GM21381 (cell line): ENCODE results near the gene DEPDC7.
"Not testable (repeated sequence)": the region's sequence is repeated elsewhere in the genome, so short reads cannot be mapped to it uniquely, and the experiment has no call there.

Experiments
- ATAC-seq: cut with Tn5 transposase; IDR thresholded peaks from one replicate; pipeline ENCODE4 v1.9.1; 2021; ENCODE audit warnings: mild to moderate bottlenecking, moderate library complexity; ENCODE audit not compliant: unreplicated experiment

The DEPDC7 gene

DNA sequence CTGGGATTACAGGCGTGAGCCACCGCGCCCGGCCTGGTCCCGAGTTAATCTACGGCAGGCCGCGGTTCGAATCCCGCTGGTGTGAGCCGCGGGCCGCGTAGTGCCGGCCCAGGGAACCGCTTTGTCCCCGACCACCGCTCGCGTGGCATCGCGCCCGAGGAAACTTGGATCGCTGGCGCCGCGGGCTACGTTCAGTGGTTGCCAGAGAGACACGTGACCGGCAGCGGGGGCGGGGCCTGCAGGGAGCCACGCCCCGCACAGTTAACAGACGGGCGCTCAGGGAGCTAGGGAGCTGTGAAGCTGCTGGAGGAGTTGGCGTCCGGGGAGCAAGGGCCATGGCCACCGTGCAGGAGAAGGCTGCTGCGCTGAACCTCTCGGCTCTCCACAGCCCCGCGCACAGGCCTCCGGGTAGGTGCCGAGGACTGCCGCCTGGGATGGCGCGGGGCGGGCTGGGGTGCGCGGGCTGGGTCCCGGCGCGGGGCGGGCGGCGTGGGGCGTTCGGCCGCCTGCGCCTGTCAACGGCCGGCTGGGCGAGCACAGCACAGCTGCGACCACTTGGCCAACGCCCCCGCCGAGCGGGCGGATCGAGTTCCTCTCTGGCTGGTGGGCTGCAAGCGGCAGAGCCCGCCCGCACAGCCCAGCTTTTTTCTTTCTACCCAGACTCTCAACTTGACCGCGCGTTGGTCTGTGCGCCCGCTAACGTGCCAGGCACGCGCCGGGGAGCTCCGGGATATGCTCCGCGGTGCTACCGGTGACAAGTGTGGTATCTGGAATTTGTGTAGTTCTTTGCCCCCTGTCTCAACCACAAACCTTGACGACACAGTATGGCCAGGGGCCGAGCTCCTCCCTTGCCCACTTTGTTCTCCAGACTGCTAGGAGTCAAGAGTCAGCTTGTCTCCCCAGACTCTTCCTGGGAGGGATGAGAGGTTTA, at the start of gene DEPDC7:
Gene DEPDC7 (plus strand): TSS at position 258 of the 931 bp plus-strand sequence. CDS start 78 bp downstream, at position 336.
- ATAC-seq: peak; percentile 65

DNA sequence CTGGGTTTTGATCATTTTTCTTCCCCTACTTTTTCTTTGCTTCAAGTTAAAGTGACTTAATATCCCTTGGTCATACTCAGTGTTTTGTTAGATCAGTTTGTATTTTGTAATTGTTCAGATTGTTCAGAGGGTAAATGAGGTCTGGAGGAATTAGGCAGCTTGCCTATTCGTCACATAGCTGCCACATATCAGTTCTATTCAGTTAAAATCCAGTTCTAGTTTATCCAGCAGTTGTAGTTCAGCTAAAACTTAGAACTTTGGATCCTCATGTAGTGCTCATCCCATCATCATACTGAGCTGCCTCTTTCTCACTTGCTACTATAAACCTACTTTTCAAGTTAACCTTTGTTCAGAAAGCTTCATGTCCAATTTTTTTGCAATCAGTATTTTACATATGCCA, 47.1 kb upstream of the DEPDC7 start:
- no peak for ATAC-seq

DNA sequence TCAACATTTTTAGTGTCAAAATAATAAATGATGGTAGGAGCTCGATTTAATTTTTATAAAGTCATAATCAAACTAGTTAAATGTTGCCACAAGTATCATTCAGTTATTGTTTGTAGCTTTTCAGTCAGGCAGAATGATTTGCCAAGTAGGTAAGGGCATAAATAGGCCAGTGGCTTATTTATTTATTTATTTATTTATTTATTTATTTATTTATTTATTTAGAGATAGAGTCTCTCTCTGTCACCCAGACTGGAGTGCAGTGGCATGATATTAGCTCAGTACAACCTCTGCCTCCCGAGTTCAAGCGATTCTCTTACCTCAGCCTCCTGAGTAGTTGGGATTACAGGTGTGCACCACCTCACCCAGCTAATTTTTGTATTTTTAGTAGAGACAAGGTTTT, 43.4 kb upstream of the DEPDC7 start:
- ATAC-seq: not testable (repeated sequence)

DNA sequence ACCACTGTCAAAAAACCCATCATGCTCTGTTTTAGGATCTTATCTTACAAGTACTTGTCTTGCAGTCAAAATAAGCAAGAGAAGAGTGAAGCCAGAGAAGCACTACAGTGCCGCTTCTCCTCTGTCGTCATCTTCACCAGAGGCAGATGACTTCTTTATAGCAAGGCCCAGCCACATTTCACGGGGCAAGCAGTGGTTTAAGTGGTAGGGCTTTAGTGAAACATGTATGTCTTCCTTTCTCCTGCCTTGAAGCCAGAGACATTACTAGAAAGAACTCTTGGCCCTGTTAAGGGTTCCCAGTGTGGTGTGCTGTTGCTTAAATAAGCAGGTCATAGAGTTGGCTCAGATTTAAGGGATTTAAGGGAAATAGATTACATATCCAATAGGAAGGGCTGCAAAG, 42.9 kb upstream of the DEPDC7 start:
- ATAC-seq: no peak

DNA sequence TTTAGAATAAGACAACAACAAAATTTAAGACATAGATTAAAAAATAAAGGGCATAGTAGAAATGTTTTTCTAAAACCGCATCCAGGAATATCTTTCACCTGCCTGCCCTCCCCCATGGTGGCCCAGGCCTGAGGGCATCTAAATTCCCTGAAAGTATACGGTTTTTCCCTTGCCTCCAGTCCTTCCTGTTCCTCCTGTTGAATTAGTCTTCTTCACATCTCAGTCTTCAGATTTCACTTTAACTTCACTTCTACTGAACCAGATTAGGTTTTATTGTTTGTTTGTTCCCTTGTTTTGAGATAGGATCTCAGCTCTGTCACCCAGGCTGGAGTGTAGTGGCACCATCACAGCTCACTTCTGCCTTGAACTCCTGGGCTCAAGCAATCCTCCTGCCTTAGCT, 33.1 kb upstream of the DEPDC7 start:
- no peak for ATAC-seq

DNA sequence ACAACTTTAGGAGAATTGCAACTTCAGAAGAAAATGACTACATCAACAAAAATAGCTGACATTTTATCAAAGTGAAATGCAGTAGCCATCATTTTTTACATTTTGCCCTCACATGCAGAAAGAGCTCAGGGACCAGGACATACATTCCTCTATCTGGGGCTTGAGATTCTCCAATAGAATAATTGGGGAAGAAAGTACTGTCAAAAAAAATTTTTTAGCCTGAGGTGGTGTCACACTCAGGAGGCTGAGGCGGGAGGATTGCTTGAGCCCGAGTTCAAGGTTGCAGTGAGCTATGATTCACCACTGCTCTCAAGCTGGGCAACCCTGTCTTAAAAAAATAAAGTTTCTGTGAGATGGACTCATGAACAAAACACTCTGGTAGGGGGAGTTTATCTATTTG, 32.2 kb upstream of the DEPDC7 start:
- ATAC-seq: no peak

DNA sequence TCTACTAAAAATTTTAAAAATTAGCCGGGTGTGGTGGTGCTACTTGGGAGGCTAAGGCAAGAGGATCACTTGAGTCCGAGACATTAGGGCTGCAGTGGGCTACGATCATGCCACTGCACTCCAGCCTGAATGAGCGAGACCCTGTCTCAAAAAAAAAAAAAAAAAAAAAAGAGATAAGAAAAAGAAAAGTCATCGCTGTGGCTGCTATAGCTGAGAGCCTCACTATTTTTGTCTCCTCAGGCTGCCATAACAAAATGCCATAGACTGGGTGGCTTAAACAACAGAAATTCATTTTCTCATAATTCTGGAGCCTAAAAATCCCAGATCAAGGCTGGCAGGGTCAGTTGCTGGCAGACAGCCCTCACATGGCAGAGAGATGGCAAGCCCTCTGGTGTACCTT, 30.1 kb upstream of the DEPDC7 start:
- no peak for ATAC-seq

DNA sequence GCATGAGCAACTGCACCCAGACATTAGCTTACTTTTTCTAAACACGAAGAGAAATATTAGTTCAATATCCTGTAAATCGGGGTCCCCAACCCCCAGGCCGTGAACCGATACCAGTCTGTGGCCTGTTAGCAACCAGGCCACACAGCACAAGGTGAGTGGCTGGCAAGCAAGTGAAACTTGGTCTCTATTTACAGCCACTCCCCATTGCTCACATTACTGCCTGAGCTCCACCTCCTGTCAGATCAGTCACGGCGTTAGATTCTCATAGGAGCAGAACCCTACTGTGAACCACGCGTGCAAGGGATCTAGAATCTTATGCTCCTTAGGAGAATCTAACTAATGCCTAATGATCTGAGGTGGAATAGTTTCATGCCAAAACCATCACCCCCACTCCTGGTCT, 27.8 kb upstream of the DEPDC7 start:
- no peak for ATAC-seq

DNA sequence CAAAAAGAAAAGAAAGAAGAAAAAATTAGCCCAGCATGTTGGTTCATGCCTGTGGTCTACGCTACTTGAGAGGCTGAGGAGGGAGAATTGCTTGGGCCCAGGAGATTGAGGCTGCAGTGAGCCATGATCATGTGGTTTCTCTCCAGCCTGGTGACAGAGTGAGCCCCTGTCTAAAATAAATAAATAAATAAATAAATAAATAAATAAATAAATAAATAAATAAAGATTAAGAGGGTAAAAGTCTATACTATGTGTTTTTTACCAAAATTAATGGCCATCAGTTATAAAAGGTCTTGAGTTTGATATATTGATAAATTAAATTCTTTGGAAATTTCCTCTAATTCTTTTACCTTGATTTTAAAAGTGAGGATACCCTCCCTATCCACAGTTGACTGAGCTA, 25.2 kb upstream of the DEPDC7 start:
- no peak for ATAC-seq

DNA sequence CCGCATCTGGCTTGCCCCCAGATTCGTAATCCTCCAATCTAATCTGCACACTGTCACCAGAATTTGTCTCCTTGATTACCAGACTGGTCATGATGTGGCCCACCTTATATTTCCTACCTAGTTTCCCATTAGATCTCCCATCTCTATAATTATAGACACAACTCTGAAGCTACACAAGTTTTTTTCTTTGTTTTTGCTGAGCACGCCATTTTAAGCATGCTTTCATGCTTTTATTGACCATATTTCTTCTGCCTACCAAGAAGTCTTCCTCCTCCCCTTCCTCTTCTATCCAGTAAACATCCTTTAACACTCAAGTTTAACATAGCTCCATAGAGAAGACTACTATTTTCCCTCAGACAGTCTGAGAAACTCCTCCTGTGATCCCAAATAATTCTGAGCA, 24.3 kb upstream of the DEPDC7 start:
- no peak for ATAC-seq

DNA sequence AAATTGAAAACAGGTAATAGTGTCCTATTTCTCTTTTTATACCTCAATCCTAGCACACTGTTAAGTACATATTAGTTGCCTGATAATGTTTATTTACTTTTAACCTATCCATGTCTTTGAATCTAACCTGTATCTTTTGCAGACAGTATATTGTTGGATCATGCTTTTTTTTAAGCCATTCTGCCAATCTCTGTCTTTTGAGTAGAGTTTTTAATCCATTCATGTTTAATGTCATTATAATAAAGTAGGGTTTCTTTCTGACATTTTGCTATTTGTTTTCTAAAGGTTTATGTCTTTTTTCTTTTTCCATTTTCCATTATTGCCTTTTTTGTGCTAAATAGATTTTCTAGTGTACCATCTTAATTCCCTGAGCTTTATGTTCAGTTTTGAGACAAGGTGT, 23.8 kb upstream of the DEPDC7 start:
- no peak for ATAC-seq

DNA sequence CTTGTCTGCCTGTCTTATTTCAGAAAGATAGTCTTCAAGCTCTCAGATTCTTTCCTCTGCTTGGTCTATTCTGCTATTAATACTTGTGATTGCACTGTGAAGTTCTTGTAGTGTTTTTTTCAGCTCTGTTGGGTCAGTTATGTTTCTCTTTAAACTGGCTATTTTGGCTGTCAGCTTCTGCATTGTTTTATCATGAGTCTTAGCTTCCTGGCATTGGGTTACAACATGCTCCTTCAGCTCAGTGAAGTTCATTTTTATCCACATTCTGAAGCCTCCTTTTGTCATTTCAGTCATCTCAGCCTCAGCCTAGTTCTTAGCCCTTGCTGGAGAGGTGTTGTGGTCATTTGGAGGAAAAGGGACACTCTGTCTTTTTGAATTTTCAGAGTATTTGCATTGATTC, 15.5 kb upstream of the DEPDC7 start:
- ATAC-seq: no peak

DNA sequence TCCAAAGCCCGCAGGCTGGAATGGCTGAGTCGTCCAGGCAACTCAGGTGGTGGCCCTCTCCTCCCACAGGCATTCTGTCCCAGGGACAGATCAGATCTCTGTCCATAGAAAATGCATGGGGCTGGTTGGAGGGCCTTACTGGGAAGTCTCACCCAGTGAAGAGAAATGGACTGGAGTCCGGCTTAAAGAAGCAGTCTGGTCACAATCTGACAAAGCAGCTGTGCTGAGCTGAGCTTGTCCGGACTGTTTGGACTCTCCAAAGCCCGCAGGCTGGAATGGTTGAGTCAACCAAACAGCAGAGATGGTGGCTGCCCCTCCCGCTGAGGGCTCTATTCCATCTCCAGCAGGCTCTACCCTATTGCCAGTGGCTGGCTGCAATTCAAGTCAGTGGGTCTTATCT, 14.4 kb upstream of the DEPDC7 start:
- ATAC-seq: no peak

DNA sequence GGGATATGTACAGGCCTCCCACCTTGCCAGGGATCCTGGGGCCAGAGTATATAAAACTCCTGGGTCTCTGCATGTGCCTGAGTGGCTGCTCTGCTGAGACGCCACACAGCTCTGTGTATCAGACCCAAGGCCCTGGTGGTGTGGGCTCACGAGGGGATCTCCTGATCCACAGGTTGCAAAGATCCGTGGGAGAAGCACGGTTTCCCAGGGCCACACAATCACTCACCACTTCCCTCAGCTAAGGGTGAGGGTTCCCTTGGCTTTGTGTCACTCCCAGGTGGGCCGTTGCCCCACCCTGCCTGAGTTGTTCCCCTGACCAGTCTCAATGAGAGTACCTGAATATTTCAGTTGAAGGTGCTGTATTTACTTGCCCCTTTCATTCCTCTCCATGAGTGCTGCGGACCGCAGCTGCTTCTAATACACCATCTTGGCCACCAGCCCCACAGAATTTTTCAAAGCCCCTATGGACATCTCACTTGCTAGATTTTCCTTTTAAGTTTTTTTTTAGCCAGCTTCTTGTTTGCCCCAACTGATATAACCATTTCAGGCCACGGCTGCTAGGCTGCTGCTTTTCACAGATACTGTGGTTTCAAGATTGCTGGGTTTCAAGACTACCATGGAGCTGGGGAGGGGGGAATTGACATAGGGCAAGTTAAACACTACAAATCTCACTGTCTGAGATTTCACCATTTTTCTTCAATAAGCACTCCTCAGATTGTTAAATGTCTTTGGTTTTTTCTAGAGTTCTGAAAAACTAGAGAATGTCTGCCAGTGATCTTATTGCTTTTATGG, 13.7 kb upstream of the DEPDC7 start:
- no peak for ATAC-seq

DNA sequence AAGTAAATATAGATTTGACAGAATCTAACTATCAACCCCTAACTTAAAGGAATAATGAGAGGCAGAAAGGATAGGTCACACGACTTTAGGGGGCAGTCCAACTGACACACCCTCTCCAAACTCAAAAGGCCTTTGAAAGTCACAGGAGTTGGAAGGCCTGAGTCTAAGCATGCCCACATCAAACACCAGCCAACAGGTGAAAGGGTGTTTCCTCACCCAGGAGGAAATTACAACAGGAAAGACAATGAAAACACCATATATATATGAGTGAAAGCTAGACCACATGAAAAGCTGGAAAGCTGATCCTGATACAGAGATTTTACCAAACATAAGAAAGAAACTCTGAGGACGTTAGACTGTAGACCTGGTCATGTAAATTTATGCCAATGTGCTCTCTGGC, 10.5 kb upstream of the DEPDC7 start:
- ATAC-seq: no peak

DNA sequence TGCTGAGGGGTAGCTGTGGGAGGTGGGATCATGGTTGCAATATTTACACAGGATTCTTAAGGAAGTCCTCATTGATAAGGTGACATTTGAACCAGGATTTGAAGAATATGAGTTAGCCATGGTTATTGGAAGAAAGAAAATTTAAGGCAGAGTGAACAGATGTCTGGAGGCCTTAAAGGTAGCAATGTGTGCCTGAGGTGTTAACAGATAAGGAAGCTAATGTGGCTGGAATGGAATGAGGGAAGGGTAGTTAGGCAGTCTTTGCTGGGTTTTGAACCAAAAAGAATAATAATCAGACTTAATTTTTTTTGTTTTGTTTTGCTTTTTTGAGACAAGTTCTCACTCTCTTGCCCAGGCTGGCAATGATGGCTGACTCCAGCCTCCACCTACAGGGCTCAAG, 9.7 kb upstream of the DEPDC7 start:
- no peak for ATAC-seq

DNA sequence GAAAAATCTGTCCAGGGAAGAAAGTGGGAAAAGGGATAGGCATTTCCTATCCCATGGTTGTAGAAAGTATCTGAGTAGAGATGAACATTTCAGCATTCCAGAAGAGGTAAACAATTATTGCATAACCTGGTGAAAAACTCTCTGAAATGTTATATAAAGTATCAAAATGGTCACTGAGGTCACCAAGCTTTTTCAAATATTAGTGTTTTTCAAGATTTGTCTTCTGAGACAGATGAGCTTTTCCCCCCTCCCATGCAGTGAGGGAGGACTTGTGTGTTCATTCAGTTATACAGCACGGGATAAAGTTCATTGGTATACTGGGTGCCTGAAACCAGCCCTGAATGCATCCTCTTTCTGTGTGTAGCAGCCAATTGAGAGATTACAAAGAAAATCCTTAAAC, 1.9 kb upstream of the DEPDC7 start:
- no peak for ATAC-seq

DNA sequence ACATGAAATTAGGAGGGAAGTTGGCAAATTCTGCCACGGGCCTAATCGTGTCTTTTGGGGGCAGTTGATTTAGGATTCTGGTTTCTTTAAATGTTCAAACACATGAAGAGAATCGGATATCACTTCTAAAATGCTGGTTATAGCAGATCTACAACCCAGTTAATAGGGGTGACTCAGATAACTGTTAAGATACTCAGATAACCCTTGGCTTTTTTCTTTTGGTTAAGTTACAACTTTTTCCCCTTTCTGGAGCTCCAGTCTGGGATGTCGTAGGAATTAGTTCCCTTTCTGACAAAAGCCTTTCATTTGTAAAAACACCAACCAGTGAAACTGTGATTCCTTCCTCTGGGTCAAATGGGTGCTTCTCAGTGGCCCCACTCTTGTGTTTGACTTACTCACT, 976 bp downstream of the DEPDC7 start:
- no peak for ATAC-seq

DNA sequence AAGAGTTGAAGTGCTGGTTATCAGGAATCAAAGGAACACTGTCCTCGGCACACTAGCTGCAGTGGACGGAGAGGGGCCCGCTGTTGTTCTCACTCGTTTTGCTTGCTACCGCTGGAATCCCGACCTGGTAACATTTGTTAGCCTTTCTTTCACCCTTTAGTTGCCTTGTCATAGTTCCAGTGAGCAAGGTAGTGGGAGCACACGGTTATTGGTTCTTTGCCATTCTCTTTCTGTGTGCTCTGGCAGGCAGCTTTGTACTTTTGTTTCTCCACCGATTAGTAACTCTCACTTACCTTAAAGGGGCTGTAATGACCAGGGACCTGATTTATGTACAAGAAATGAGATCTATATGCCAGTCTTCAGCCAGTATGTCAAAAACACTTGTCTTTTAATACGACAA, 1.8 kb downstream of the DEPDC7 start:
- ATAC-seq: no peak

DNA sequence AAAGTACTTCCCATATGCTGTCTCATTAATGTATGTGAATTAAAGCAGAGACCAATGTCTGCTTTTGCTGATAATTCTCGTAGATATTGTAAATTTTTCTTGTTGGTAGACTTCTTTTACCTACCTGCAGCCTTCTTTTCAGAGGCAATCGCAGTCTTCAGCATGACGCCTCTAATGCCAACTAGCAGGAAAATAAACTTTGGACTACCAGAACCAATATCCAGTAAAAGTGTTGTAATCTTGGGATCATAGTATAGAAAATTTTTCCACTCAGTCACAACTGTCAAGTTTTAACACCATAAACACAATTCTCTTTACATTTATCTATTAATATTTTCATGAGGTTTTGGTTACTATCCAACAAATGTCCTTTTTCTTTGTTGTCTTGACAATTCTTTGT, 2.3 kb downstream of the DEPDC7 start:
- no peak for ATAC-seq

DNA sequence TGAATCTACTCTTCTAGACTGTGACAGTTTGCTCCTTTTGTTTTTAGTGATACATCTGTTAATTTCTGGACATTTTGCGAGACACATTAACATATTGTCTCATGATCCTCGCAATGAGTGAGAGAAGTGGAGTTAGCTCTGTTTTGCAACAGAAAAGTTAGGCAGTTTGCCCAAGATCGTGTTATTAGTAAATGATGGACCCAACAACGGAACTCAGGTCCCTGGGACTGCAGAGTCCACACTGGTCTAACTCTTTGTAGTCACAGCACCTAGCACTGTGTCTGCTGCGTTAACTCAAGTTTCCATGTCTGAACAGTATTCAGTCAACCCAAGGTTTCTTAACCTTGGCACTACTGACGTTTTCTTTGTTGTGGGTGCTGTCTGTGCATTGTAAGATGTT, 3.2 kb downstream of the DEPDC7 start:
- no peak for ATAC-seq

DNA sequence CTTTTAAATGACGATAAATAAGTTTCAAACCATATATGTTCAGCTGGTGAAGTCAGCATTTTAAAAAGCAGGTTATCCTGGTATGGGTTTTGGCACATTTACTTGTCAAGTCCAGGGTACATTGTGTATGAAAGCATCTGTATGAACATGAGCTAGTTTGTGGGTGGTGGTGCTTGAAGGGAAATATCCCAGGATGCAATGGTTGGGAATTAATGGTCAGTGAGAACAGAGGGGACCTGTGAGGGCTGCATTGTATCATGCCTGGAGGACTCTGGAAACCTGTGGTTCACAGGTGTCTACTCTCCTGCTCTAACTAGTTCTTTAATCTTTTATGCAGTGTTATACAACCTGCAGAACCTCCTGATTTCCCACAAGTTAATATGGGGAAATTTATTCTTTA, 5.8 kb downstream of the DEPDC7 start:
- no peak for ATAC-seq
